HepG2 (cell line): ENCODE results near the gene CYBRD1. TPM values are rescaled to one million over a fixed set of nuclear protein-coding genes. Genes with fewer than 3 reads are reported as not detected.

Experiments
- ATAC-seq: fragments of 200-7000 bp; cut with Tn5 transposase; 3 replicates; pipeline ENCODE4 v1.9.1; 2020; ENCODE audit warnings: mild to moderate bottlenecking, moderate library complexity
- BruUV-seq: library from RNA; stranded (reverse); fragments of 400-500 nt; replicated peaks from 2 replicates; lab custom pipeline; 2021; lab: Mats Ljungman, UMichigan
- CTCF ChIA-PET: fragments of 300-600 bp; formaldehyde crosslinking; extraction: SDS; loops from one replicate; lab custom pipeline; 2021; ENCODE audit warnings: low total read pairs, inconsistent platforms, low intra/inter-chr PET ratio; lab: Yijun Ruan, JAX
- POLR2A ChIA-PET: fragments of 350-600 bp; sonication (Branson Sonifier 250); formaldehyde crosslinking; loops from one replicate; lab custom pipeline; 2020; ENCODE audit warnings: antibody characterized with exemption, inconsistent platforms; lab: Yijun Ruan, JAX
- DNase-seq: peaks from one replicate; pipeline ENCODE4 v3.0.0-alpha.2; 2015; ENCODE audit warnings: low spot score
- FAIRE-seq: peaks from 3 replicates; lab custom pipeline; 2011; peaks lifted over from hg19 to GRCh38; lab: Jason Lieb, UNC
- H2AFZ ChIP-seq: one replicate; pipeline ENCODE4 v1.6.1; 2011; ENCODE audit warnings: low read length, inconsistent platforms
- H3K27ac ChIP-seq: fragments of 300-600 bp; 3 replicates; pipeline ENCODE4 v1.8.0; 2011; ENCODE audit warnings: mixed run types, mild to moderate bottlenecking, mixed read lengths, low read length, inconsistent platforms; ENCODE audit not compliant: insufficient read depth; ENCODE audit errors: extremely low read length
- H3K27me3 ChIP-seq, 2 experiments: fragments of 200-600 bp in 1 of 2; 2 replicates in 1 of 2; 3 replicates in 1 of 2; pipeline versions ENCODE4 v1.6.0 to v1.8.0; 2011; ENCODE audit warnings: low read length in 2 of 2, mild to moderate bottlenecking in 2 of 2, moderate library complexity in 2 of 2, inconsistent platforms in 1 of 2; ENCODE audit not compliant: insufficient read depth in 2 of 2, control insufficient read depth in 1 of 2
- H3K36me3 ChIP-seq, 2 experiments: fragments of 200-600 bp in 1 of 2; replicated peaks in 1 of 2; 2 replicates in 1 of 2; 3 replicates in 1 of 2; pipeline versions ENCODE4 v1.5.1 to v1.8.0; 2011; ENCODE audit warnings: low read length in 2 of 2, inconsistent platforms in 1 of 2; ENCODE audit not compliant: insufficient read depth in 2 of 2, control insufficient read depth in 1 of 2
- H3K4me1 ChIP-seq: 2 replicates; pipeline ENCODE4 v1.5.1; 2012; ENCODE audit warnings: low read length, inconsistent platforms; ENCODE audit not compliant: insufficient read depth
- H3K4me2 ChIP-seq: 2 replicates; pipeline ENCODE4 v1.6.0; 2011; ENCODE audit warnings: low read depth, low read length, inconsistent platforms
- H3K4me3 ChIP-seq, 3 experiments: fragments of 200-600 bp in 1 of 3; sonication (generic), shearing (Covaris generic) in 1 of 3; replicated peaks in 1 of 3; 2 replicates each; pipeline ENCODE4 v1.5.1; 2011 to 2016; ENCODE audit warnings: low read length in 3 of 3, inconsistent platforms in 2 of 3, low read depth in 2 of 3, mild to moderate bottlenecking in 2 of 3, control low read depth in 1 of 3, mixed read lengths in 1 of 3; ENCODE audit not compliant: insufficient read depth in 1 of 3
- H3K79me2 ChIP-seq: one replicate; pipeline ENCODE4 v1.6.1; 2011; ENCODE audit warnings: low read length, inconsistent platforms; ENCODE audit not compliant: insufficient read depth
- H3K9ac ChIP-seq: 2 replicates; pipeline ENCODE4 v1.6.0; 2011; ENCODE audit warnings: mild to moderate bottlenecking, low read depth, low read length, inconsistent platforms; ENCODE audit not compliant: insufficient read depth
- H3K9me3 ChIP-seq: 2 replicates; pipeline ENCODE4 v1.5.1; 2012; ENCODE audit warnings: mild to moderate bottlenecking, low read length
- H4K20me1 ChIP-seq: 2 replicates; pipeline ENCODE4 v1.6.0; 2011; ENCODE audit warnings: inconsistent platforms, mild to moderate bottlenecking, low read length, moderate library complexity; ENCODE audit not compliant: insufficient read depth
- CBX2 ChIP-seq, 2 experiments: fragments of 200-600 bp in 1 of 2; sonication (generic); formaldehyde crosslinking in 1 of 2; IDR thresholded peaks; 2 replicates each; pipeline versions ENCODE4 v1.7.0 to v1.8.1; 2018 to 2022; ENCODE audit warnings: low read depth in 2 of 2, low read length in 1 of 2, mild to moderate bottlenecking in 1 of 2, missing genetic modification reagents in 1 of 2
- CBX5 ChIP-seq: sonication (generic); formaldehyde crosslinking; IDR thresholded peaks from 2 replicates; pipeline ENCODE4 v1.4.0; 2020; ENCODE audit warnings: missing genetic modification reagents, borderline replicate concordance
- EED ChIP-seq: sonication (generic); formaldehyde crosslinking; IDR thresholded peaks from 2 replicates; pipeline ENCODE4 v1.5.0; 2020; ENCODE audit warnings: mild to moderate bottlenecking, missing genetic modification reagents
- EZH2 ChIP-seq: conservative IDR thresholded peaks from 2 replicates; pipeline ENCODE4 v1.6.1; 2012; ENCODE audit warnings: mild to moderate bottlenecking, low read depth, low read length, moderate library complexity
- HOXA9 ChIP-seq: sonication (generic); formaldehyde crosslinking; IDR thresholded peaks from 2 replicates; pipeline ENCODE4 v1.8.1; 2022; ENCODE audit warnings: missing genetic modification reagents, mild to moderate bottlenecking, moderate library complexity, borderline replicate concordance
- PRDM10 ChIP-seq: sonication (generic); formaldehyde crosslinking; IDR thresholded peaks from 2 replicates; pipeline ENCODE4 v1.4.0; 2020; ENCODE audit warnings: low read depth, missing genetic modification reagents
- ZNF18 ChIP-seq: sonication (generic); formaldehyde crosslinking; IDR thresholded peaks from 2 replicates; pipeline ENCODE4 v1.8.0; 2022; ENCODE audit warnings: mild to moderate bottlenecking, missing genetic modification reagents; ENCODE audit not compliant: insufficient replicate concordance
- ZNF331 ChIP-seq: sonication (generic); formaldehyde crosslinking; IDR thresholded peaks from 2 replicates; pipeline ENCODE4 v1.4.0; 2020; ENCODE audit warnings: missing genetic modification reagents
- ZNF577 ChIP-seq: sonication (generic); formaldehyde crosslinking; IDR thresholded peaks from 2 replicates; pipeline ENCODE4 v1.4.0; 2020; ENCODE audit warnings: mild to moderate bottlenecking, low read depth, missing genetic modification reagents, borderline replicate concordance
- ZNF784 ChIP-seq: sonication (generic); formaldehyde crosslinking; IDR thresholded peaks from 2 replicates; pipeline ENCODE4 v1.5.1; 2020; ENCODE audit warnings: missing genetic modification reagents, mild to moderate bottlenecking, borderline replicate concordance
- ZNF792 ChIP-seq: IDR thresholded peaks from 2 replicates; pipeline ENCODE4 v1.6.1; 2016
- WGBS: methylation state at CpG from one replicate; pipeline ENCODE4 v1.1.6; 2017; ENCODE audit warnings: low lambda C conversion rate; 5-methylcytosine and 5-hydroxymethylcytosine counted together
- in situ Hi-C: cut with HindIII; loops from 2 replicates; pipeline ENCODE4 v1.10.0; 2017; ENCODE audit warnings: low pct_unique_long_range_greater_than_20kb; ENCODE audit not compliant: extremely low pct_ligation_motif_present
- intact Hi-C: fragments of 100-400 bp; cut with micrococcal nuclease; formaldehyde crosslinking; loops from one replicate; pipeline ENCODE4 v1.10.0; 2022; ENCODE audit not compliant: unreplicated experiment
- polyA plus RNA-seq, 8 experiments: library from polyadenylated mRNA; depleted of rRNA in 3 of 8; stranded (reverse) in 7 of 8; unstranded in 1 of 8; fragments of >200 nt; fragmentation: Illumina TruSeq in 4 of 8; extraction: Trizol in 4 of 8; gene quantifications; 2 replicates each; pipeline versions ENCODE4 v1.2.1 to v1.2.3, GENCODE V29; 2011 to 2016; ENCODE audit warnings: low read depth in 4 of 8, missing spikeins in 1 of 8, mixed read lengths in 1 of 8; ENCODE audit not compliant: insufficient read depth in 1 of 8
- total RNA-seq, 5 experiments: library from RNA; depleted of rRNA; stranded (reverse); fragments of >200 nt; fragmentation: Illumina TruSeq; extraction: Trizol; gene quantifications; 2 replicates each; pipeline ENCODE4 v1.2.3, GENCODE V29; 2016; ENCODE audit warnings: low read depth in 1 of 5
- TF ChIP-seq, protein P1 (sequence below): conservative IDR thresholded peaks from 2 replicates; pipeline ENCODE4 v1.6.1; 2018; ENCODE audit warnings: missing genetic modification reagents

Gene CYBRD1
- total and polyA plus RNA-seq, 2 of the 13 experiments (the other 11 are each of a cell fraction or from before 2014, with no cell fraction given), result 0.13 to 0.42 TPM

GRCh38 chr2:171520471-171520870 lies 1.8 kb upstream of the CYBRD1 start (continued):
- no peak for TF ChIP-seq PRDM10
- TF ChIP-seq ZNF784 (CRISPR knock-in tag), result no peak
- no peak for TF ChIP-seq ZNF577 (CRISPR knock-in tag)

DNA sequence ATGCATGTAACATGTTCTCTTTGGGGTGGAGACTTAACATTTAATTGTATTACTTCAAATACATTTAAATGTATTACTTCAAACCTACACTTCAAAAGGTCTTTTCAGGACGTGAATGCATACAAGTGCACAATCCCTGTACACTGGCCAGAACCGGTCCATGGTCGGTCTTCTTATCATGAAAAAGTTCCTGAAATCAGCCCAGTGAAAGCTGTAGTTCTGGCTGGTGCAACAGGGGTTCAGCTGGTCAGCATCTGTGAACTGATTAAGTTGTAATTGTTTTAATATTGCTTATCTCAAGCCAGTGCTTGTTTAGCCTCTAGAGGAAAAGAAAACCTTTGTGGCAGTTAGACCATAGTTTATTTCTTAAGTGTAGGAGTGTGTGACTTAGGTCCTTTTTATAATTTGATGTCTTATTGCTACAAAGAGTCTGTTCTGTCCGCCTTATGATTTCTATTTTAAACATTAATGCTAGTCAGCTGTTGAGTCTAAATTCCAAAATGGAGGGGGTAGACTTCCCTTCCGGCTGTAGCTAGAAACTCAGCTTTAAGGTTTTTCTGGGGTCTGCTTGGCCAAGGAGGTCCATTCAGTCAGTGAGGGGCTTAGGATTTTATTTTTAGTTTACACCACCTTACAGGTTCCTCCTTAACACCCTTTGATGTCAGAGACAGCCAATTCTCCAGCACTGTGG lies 768 bp upstream of the CYBRD1 start:
- ChIA-PET POLR2A (no interaction called here), CTCF (no interaction called here)
- no peak overlapping the region for H3K9ac ChIP-seq
- in situ Hi-C loops, result no loop called here
- ATAC-seq (no peak), FAIRE-seq (no peak), DNase-seq (no peak)
- H4K20me1 ChIP-seq, result no peaks in the 10 kb centered on the region
- no peak overlapping the region for H3K27ac ChIP-seq
- peak overlapping the region in 2 of 3 experiments; percentile 73 to 87; a peak in 4 of 6 replicates for H3K4me3 ChIP-seq
- no peaks in the 10 kb centered on the region for H3K36me3 ChIP-seq
- H3K79me2 ChIP-seq, result no peaks in the 10 kb centered on the region
- H3K27me3 ChIP-seq, result peaks cover 10 to 64% of the 10 kb centered on the region in 2 experiments; a peak in 3 of 5 replicates
- no peaks in the 10 kb centered on the region for H3K9me3 ChIP-seq
- no TSS peak for BruUV-seq
- peaks cover 20% of the 10 kb centered on the region for H3K4me1 ChIP-seq
- peak overlapping the region; percentile 99 for H3K4me2 ChIP-seq
- WGBS, result 35% methylated on average over 5 of the region's 5 CpGs
- H2AFZ ChIP-seq, result no peak overlapping the region
- intact Hi-C loops, result no loop called here
- TF ChIP-seq CBX2 (IDR thresholded peaks at IDR 0.05; ENCODE audit: low read depth, low read length), result peak; percentile 73; the same call in 1 of the 2 replicates
- TF ChIP-seq CBX2 (CRISPR knock-in tag; IDR thresholded peaks at IDR 0.05; ENCODE audit: low read depth), result no peak
- peak; percentile 2; the same call in 1 of the 2 replicates for TF ChIP-seq EZH2
- TF ChIP-seq EED (CRISPR knock-in tag), result no peak
- no peak for TF ChIP-seq CBX5 (CRISPR knock-in tag)
- TF ChIP-seq HOXA9 (CRISPR knock-in tag), result no peak
- TF ChIP-seq ZNF18 (CRISPR knock-in tag), result no peak
- TF ChIP-seq, protein P1, sequence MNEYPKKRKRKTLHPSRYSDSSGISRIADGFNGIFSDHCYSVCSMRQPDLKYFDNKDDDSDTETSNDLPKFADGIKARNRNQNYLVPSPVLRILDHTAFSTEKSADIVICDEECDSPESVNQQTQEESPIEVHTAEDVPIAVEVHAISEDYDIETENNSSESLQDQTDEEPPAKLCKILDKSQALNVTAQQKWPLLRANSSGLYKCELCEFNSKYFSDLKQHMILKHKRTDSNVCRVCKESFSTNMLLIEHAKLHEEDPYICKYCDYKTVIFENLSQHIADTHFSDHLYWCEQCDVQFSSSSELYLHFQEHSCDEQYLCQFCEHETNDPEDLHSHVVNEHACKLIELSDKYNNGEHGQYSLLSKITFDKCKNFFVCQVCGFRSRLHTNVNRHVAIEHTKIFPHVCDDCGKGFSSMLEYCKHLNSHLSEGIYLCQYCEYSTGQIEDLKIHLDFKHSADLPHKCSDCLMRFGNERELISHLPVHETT (CRISPR knock-in tag), result no peak
- TF ChIP-seq ZNF792 (CRISPR knock-in tag), result no peak
- TF ChIP-seq ZNF331, result no peak
